Activated CD8-positive, alpha-beta memory T cell treated with anti-CD3 and anti-CD28 coated beads, Interleukin-2, amount 50 U/mL, for 24 hours (primary cell): Measurements from ENCODE around the gene CFH.
"Not testable (repeated sequence)": the region's sequence is repeated elsewhere in the genome, so short reads cannot be mapped to it uniquely, and the experiment has no call there.

Experiments used
- DNase-seq: peaks from one replicate; pipeline ENCODE4 v3.0.0-alpha.2; 2020; ENCODE audit errors: extremely low read depth

The CFH gene

DNA sequence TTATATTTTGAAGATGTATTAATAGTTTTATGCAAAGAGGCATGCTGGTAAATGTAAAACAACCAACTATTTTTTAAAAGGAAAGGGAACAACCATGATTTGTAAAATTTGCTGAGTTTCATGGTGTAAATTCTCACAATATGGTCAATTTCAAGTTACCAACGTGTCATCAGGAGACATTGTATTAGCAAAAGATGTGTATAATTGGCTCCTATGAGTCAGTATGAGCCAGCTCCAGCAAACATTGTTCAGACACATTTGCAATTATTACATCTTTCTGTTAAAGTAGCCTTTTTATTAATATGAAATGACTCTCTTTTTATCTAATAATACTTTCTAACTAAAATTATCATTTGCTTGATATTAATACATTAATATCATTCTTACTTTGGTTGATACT is 15.3 kb downstream of the CFH start:
- DNase-seq = no peak

DNA sequence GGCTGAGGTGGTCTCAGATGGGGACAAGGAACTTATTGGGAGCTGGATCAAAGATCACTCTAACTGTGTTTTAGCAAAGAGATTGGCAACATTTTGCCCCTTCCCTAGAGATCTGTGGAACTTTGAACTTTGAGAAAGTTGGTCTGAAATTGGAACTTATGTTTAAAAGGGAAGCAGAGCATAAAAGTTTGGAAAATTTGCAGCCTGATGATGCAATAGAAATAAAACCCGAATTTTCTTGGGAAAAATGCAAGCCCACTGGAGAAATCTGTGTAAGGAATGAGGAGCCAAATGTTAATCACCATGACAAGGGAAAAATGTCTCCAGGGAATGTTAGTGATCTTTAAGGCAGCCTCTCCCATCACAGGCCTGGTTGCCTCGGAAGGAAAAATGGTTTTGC is 17.2 kb downstream of the CFH start:
- DNase-seq = no peak

DNA sequence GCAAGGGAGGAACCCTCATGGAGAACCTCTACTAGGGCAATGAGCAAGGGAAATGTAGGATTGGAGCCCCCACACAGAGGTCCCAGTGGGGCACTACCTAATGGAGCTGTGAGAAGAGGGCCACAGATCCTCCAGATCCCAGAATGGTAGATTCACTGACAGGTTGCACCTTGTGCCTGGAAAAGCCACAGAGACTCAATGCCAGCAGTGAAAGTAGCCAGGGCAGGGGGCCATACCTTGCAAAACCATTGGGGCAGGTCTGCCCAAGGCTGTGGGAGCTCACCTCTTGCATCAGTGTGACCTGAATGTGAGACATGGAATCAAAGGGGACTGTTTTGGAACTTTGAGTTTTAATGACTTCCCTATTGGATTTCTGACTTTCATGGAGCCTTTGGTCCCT is 17.9 kb downstream of the CFH start:
- no peak for DNase-seq

DNA sequence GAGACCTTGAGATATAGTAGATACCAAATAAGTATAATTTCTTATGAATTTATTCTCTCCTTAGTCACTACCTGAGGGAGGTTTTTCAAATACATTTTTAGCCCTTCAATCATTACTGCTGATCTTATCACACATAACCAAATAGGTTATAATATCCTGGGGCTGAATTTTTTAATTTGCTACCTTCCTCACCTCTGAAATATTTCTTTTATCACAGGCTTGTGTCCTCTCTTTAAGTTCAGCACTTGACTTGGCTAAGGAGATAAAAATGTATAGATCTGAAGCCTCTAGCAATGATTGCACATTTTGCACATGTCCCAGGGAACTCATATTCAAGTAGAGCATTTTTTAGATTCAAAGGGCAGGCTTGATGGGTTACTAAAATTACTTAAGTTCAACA is 23.1 kb downstream of the CFH start:
- no peak for DNase-seq

DNA sequence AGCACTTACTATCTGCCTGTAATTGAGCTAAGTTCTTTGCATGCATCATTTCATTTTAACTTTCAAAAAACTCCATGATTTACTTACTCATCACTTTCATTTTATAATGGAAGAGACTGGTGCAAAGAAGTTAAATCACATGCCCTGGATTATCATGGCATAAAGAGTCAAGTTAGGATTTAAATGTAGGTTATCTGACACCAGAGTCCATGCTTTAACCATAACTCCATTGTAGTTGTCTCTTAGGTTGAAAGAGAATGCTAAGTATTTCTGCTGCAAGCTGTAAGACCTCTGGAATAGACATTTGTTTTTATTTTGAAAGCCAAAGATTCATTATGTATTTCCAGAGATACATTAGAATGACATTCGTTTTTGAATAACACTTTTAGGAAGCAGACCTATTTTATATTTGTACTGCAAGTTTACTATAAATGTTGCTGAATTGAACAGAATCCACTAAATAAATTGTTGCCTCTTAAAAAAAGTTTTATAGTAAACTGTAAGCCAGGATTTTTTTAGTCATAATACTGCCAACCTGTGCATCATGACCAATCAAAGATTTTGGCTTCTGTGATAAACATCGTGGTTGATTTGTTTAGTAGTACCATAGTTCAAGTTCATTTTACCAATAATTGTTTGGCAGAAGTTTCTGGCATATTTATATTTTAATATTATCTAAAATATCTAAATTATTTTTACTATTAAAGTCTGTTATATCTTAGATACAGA is 26.1 kb downstream of the CFH start:
- DNase-seq = no peak

DNA sequence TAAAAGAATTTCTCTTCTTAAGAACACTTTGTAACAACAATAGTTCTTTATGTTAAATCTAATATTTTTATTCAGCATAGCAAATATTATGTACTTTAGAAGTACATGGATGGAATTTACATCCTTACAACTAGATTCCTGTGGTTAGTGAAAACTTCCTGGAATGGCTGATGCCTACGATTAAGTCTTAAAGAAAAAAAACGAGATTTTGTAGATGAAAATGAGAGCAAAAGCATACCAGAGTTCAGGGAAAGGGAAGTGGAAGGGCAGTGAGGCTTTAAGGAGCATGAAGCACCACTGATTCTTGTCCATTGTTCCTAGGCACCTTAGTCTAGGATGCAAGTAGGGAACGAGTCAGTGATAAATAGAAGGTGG is 26.7 kb downstream of the CFH start:
- DNase-seq = no peak

DNA sequence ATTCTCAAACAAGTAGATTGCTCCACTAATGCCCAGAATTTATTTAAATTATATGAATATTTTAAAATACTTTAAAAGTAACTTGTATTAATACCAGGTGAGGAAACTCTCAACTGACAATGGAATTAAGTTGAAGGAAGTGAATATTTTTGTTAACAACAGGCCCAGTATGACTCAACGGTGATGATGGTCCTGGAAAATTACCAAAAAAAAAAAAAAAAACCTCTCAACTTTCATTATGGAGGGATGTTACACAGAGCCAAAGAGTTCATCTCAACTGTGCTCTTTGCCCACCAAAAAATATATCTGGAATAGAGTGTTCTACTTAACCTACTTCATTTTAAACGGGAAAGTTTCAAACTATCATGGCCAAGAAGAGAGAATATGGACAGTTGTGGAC is 28.3 kb downstream of the CFH start:
- no peak for DNase-seq

DNA sequence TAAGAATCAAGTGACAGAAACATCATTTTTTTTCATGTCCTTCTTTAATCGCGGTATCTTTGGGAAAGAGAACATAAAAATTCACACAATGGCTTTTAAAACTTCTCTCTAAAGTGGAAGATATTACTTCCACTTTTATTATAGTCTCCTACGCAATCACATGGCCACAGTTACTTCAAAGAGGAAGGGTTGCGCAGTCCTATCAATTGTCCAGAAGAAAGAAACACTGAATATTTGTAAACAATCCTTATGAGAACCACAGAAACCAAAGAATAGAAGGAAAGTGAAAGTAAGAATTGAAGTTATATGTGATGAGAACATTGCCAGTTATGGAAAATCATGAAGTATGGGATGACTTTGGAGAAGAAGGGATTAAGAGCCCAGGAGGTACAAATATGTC is 32.6 kb downstream of the CFH start:
- DNase-seq = no peak

DNA sequence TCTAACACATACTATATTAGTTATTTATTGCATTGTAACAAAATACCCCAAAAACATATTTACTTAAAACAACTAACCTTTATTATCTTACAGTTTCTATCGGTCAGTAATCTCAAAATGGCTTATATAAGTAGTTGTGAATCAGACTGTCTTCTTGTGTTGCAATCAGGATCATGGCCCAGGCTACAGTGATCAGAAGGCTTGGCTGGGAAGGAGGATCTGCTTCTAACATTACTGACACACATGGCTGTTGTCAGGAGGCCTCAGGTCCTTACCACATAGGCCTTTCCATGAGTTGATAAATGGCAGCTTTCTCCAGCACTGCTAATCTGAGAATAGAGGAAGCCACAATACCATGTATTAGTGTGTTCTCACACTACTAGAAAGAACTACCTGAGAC is 33.7 kb downstream of the CFH start:
- no peak for DNase-seq

DNA sequence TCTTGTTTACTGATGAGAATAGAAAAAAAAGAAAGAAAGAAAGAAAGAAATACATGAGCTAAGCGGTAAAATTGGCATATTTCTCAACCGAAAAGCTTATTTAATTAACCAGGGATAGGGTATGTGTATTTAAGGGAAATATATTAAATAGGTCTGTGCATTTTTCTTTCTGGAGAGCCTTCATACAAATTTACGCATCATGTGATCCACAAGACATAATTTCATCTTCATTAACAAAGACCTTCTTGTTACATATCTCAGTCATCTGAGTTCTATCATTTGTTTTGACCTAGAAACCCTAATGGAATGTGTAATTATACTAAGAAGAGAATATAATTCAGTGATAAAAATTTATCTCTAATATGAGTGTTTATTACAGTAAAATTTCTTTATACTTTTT is 37.2 kb downstream of the CFH start:
- no peak for DNase-seq

DNA sequence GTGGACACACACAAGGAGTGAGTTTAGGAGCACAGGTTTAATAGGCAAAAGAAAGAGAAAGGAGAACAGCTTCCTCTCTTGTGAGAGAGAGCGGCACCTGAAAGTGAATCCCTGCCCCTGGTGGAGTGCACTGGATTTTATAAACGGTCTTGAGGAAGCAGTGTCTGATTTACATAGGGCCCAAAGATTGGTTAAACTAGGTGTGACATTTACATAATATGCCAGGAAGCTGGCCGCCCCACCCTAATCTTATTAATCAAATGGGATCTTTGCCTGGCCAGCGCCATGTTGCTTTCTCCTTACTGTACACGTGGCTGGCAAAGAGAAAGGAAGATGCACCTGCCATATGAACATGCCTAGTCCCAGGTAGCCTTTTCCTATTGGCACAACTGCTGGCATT is 38.7 kb downstream of the CFH start:
- DNase-seq = no peak

DNA sequence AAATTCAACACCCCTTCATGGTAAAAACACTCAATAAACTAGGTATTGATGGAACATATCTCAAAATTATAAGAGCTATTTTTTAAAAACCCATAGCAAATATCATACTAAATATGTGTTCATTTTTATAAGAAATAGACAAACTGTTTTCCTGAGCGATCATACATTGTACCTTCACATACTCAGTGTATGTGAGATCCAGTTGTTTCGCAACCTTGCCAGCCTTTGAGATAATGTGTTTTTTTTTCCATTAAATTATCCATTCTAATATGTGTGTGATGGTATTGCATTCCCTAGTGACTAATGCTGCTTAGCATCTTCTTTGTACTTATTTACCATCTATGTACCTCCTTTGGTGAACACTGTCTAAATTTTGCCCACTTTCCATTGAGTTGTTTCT is 47.1 kb downstream of the CFH start:
- no peak for DNase-seq

DNA sequence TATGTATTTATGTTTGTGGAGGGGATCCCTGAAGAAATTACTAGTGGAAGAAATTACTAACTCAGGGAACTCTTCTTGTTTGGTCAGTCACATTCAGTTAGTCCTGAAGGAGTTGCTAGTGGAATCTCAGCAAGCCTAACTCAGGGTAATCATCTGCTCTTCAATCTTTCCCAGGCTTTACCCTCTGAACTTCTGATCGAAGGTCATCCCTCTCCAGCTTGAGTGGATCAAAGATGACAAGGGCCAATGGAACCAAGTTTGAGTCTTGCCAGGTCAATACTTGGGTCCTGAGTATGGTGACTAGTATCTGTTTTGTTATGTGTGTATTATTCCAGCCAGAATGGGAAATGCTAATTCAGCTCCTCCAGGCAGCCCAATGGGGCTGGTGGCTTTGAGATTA is 49.3 kb downstream of the CFH start:
- DNase-seq = no peak

DNA sequence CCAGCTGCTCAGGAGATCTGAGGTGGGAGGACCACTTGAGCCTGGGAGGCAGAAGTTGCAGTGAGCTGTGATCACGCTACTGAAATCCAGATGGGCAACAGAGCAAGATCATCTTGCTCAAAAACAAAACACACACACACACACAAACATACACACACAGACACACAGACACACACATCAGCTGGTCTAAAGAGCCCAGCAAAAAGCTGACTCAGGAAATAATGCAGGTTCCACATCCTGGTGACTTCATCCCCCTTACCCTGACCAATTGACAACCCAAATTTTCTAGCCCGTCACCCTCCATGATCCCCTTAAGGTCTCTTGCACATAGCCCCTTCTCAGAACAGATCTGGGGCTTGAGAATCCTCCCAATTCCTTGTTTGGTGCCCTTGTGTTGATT is 58.0 kb downstream of the CFH start:
- not testable (repeated sequence) for DNase-seq

DNA sequence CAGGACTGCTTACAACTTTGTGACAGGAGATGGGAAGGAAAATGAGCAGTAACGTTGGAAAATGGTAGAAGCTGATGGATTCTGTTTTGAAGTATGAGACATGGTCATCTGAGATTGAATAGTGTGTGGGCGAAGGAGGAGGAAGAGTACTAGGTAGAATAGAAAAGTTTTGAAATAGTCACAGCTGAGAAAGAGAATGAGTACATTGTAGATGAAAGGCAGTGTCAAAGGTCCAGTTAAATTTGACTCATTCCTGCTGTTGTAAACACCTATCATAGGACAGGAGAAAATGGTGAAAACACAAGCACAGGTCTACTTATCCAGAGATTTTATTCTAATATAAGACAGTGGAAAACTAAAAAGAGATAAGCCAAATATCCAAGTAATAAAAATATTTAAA is 66.0 kb downstream of the CFH start:
- no peak for DNase-seq

DNA sequence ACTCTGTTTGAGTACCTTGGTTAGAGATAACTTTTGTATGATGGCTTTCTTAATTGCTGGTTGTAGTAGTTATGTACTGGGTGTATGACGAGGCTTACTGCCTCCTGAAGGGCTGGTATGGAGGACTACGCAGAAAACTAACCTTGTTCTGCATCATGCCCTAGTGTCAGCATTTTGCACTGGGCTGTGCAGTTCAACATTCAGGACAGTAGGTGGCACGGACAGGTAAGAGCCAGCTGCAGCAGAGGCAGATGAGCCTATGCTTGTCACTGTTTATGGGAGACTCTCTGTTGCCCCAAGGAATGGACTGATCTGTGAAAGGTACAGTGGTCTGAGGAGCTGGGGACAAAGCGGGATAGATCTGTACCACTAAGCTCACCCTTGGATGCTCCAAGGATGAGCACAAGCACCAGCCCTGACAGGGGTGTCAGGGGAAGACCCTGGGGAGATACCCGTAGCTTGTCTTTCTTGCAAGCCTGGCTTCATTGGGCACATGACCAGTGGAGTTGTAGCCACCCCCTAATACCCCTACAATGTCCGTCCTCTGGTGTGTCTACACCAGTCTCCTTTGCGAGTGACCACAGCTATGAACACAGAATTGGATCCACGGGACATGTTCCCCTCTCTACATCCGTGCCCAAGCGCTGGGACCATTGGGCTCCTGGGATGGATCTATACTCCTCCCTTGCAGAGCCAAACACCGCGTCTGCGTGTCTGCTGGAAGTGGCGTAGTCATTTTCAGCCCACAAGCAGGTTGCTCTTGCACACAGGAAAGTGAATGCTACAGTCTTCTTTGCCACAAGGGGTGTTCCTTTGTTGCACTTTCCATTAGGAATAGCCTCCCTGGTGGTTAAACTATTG is 71.7 kb downstream of the CFH start:
- DNase-seq = no peak

DNA sequence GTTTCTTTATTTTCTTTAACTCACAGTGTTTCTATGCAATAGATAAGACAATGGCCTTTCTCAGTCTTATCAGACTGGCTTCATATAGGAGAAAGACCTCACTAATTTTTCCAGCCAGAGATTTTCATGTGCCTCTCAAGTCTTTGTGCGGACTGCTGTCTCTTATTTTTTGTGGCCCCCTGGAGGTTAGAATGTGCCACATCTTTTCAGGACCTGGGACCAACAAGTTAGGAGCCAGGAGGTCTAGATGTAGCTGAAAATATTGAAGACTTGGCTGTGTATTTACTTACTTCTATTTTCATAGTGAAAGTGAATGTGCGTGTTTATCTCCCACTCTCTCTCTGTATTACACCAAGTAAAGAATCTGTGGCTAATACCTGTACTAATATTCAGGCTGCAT is 80.7 kb downstream of the CFH start:
- no peak for DNase-seq

DNA sequence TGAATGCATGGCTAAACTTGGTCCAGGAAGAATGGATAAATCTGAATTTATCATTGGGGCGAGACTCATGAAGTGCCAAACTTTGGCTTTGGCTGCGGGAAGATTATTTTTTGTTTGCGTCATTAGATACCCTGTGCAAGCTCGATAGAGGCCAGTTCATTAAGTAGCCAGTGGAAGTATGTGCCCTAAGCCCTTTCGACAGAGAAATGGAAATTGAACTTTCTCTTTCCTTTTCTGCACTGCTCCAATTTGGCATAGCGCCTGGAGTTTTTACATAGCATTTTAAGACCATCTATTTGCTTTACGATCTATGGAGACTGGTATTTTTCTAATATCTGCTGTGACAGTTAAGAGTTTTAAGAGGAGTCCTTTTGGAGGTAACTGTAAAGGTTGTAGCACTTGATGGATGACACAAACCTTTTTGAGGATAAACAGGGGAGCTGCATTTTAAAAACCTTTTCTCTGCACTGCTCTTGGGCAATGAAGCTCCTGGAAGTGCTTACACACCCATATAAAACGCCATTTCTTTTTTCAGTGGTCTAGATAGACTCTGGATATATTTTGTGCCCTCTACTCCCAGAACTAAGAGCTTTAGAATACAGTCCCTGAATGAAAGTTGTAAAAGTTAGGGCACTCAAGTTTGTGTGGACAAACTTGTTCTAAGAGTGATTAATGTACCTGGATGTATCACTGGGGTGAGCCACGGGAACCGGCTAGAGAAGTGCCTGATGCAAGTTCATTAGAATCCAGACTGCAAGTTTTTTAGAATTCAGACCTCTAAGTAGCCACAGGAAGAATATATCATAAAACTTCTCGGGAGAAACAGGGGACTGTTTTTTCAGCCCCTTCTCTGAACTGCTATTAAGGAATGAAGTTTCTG is 81.5 kb downstream of the CFH start:
- DNase-seq = no peak

DNA sequence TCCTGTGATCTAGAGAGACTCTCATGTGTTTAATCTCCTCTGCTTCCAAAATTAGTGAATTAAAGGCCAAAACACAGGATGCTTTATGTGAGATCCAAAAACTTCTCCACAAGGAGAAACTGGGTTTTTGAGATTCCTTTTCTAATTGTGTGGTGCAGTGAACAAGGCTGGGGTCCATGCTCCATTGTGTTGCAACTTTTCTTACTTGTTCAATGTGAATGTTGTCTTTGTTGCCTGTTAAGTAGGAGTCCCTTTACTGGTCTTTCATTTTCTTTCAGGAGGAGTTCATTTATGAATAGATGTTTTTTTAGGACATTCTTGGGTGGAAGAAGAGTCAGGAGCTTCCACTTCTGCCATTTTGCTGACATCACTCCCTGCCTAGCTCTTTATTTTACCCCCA is 82.2 kb downstream of the CFH start:
- DNase-seq = no peak

DNA sequence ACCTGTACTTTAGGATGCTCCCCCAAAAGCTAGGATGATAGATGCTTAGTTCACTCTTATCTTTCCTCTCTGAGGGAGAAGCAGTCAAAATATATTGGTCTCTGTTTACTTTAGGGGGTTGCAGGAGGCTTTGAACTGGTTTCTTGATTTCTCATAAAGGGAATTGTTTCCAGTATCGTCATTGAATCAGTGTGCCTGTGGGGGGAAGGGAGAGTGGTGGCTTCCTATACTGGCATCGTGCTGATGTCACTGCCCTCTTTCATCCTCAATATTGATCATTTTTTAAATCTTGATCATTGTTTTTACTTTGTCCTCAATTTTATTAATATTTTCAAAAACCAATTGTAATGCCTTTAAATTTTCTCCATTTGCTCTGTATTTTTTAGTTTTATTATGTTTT is 82.6 kb downstream of the CFH start:
- no peak for DNase-seq

DNA sequence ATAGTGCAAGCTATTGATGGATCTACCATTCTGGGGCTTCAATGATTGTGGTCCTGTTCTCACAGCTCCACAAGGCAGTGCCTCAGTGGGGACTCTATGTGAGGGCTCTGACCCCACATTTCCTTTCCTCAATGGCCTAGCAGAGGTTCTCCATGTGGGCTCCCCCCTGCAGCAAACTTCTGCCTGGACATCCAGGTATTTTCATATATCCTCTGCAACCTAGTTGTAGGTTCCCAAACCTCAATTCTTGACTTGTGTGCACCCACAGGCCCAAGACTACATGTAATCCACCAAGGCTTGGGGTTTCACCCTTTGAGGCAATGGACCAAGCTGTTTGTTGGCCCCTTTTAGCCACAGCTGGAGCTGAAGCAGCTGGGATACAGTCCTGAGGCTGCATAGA is 86.9 kb downstream of the CFH start:
- DNase-seq = no peak

DNA sequence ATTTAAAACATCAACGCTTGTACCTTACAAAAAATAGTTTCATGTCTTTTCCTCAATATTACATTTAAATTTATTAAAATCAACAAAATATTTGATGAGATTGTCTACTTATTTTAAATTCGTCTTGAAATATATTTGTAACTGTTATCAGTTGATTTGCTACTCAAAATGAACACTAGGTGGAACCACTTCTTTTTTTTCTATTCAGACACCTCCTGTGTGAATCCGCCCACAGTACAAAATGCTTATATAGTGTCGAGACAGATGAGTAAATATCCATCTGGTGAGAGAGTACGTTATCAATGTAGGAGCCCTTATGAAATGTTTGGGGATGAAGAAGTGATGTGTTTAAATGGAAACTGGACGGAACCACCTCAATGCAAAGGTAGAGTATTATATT is 91.4 kb downstream of the CFH start:
- not testable (repeated sequence) for DNase-seq
